ENCODE data around the gene PCYT1A.
"Not testable (repeated sequence)": the region's sequence is repeated elsewhere in the genome, so short reads cannot be mapped to it uniquely, and the experiment has no call there.

The PCYT1A gene

GRCh38 chr3:196284396-196284795, 3.1 kb downstream of the PCYT1A start:
- DNase-seq = no peak

GRCh38 chr3:196281962-196282361, 5.6 kb downstream of the PCYT1A start:
- no peak for DNase-seq

DNA sequence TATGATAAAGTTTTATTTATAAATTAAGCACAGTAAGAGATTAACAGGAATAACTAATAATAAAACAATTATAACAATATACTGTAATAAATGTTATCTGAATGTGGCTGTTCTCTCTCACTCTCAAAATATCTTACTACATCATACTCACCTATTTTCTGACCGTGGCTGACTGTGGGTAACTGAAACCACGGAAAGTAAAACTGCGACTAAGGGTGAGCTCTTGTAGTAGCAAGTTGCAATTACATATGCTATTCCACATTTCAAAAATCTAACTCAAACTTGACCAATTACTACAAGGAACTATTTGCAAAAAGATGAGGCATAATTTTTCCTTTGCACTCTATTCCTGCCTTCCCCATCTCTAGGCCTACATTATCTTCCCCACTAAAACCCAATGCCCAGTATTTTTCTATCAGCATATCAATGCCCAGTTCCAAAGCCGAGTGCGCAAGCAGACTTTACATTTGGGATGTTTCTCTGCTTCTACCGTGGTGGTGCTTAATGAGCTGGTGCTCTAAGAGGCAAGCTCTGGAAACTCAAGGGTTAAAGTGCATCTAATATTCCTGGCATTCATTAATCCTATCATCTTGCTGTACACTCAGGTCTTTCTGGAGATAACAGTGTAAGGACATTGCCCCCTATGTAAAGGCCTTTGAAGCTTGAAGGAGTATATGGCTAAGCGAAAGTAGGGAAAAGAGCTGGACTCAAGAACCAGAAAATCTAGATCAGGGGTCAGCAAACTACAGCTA, 6.7 kb downstream of the PCYT1A start:
- DNase-seq = no peak

GRCh38 chr3:196275126-196275525, 12.4 kb downstream of the PCYT1A start:
- no peak for DNase-seq

- DNase-seq = no peak
These were observed 12.9 kb downstream of the PCYT1A start for GRCh38 chr3:196274585-196274984.

DNA sequence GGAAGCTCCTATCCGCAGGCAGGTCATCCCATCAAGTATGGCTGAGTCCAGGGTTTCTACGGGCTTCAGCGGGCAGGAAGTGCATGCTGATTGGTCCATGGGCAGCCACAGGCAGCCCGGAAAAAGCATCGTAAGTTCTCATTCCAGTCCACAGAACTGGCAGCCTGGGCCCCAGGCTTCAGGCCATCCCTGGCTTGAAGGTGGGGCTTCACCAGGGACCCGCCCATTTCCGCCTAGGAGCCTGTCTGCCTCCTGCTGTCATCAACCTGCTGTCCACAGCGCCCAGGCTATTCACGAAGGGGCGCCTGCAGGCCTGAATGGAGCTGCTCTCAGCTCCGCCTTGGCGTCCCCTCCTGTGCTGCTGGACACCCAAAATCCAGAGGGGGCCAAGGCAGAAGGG, 13.9 kb downstream of the PCYT1A start:
- DNase-seq = no peak

DNA sequence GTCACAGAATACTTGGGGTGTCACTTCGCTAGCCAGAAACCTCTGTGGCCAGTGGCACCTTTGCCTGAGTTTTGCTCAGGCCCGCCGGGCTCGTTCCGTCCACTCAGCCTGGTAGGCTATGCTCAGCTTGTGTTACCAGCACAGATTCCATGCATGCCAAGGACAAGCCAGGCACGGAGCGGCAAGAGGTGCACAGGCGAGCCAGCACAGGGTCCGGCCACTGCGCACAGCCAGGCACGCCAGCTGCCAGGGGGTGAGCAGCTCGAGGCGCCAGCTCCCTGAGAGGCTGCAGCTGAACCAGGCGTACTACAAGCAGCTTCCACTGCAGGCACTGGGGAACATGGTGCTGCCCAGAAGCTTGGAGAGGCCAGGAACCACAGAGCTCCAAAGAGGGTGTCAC, 14.7 kb downstream of the PCYT1A start:
- DNase-seq = no peak

GRCh38 chr3:196270499-196270898, 17.0 kb downstream of the PCYT1A start:
- no peak for DNase-seq

DNA sequence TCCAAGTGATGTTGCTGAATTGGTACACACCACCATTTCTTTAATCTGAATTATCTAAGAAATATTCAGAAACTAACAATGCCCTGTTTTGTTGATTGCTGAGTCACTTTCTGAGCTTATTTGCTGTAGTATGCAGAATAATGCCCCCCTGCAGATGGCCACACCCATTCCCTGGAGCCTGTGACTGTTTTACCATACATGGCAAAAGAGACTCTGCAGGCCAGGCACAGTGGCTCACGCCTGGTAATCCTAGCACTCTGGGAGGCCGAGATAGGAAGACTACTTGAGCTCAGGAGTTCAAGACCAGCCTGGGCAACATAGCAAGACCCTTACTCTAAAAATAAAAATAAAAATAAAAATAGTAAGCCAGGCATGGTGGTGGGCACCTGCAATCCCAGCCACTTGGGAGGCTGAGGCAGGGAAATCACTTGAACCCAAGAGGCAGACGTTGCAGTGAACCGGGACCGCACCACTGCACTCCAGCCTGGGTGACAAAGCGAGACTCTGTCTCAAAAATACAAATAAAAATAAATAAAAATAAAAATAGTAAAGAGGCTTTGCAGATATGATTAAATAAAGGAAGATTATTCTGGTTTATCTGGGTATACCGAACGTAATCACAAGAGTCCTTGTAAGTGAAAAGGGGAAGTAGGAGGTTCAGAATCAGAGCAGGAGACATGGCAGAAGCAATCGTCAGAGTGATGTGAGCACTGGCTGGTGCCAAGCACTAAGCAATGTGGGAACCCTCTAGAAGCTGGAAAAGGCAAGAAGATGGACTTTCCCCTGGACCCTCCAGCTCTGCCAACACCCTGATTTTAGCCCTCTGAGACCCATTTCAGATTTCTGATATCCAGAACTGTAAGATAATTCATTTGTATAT, 19.0 kb downstream of the PCYT1A start:
- no peak for DNase-seq

DNA sequence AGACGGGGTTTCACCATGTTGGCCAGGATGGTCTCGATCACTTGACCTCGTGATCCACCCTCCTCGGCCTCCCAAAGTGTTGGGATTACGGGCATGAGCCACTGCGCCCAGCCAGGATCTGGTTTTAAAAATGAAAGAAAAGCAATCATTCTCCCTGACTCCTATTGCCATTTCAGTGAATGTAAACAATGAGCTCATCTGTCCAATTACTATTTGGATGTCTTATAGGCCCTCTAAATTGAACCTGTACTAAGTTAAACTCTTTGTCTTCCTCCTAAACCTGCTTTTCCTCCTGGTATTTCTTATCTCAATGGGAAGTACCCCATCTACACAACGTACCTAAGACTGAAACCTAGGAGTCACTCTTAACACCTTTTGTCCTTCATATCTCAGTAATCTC, 23.7 kb downstream of the PCYT1A start:
- DNase-seq = no peak

DNA sequence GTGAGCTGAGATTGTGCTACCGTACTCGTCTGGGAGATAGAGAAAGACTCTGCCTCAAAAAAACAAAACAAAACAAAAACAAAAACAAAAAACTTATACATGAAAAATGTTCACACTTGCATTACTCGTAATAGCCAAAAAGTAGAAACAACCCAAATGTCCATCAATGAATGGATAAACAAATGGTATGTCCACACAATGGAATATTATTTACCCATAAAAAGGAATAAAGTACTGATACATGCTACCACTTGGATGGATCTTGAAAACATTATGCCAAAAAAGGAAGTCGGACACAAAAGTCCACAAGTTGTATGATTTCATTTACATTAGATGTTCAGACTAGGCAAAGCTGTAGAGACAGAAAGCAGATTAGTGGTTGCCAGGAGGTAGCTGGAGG, 26.7 kb downstream of the PCYT1A start:
- no peak for DNase-seq

DNA sequence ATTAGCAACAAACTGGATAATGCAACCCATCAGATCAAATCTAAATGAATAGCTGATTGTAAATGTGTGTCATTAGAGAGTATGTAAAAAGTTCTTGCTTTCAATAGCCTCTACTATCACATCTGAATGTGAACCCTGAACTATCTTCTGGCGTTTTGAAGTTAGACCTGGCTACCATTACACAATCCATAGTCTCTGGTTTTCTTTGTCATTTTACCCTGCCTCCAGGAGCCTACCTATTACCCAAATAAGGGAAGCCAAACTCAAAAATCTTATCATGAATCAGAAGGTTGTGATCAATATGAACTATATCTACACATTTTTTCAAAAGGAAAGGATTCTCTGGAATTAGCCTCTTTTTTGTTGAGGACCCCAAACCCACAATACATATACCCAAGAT, 31.8 kb downstream of the PCYT1A start:
- DNase-seq = no peak

DNA sequence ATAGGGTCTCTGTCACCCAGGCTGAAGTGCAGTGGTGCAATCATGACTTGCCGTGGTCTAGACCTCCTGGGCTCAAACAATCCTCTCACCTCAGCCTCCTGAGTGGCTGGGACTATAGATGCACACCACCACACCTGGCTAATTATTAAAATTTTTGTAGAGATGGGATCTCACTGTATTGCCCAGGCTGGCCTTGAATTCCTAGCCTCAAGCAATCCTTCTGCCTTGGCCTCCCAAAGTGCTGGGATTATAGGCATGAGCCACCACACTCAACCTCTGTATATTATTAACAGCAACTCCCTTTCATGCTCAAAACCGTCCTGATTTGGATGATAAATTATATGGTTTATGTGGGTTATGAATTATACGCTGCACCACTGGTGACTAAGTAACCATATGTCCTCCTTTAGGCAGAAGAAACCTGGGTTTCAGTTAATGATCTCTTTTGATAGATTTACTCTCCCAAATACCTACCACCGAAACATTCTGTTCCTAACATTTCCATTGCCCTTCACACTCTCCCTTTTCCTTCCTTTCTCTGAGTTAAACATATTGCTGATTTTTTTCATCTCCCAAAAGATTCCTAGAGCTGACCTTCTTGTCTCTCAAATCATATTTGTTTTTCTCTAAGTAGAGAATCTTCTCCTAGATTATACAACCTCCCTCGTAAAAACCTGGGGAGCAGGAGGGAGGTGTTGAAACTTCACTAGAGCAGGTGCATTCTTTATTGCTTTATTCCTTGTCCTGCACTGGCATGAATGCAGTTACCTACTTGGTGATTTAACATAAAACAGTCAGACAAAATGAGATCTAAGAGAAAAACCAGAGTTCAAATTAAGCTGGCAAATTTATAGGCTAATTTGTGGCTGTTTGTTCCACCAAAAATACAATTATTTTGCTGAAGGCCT, 32.9 kb downstream of the PCYT1A start:
- no peak for DNase-seq

DNA sequence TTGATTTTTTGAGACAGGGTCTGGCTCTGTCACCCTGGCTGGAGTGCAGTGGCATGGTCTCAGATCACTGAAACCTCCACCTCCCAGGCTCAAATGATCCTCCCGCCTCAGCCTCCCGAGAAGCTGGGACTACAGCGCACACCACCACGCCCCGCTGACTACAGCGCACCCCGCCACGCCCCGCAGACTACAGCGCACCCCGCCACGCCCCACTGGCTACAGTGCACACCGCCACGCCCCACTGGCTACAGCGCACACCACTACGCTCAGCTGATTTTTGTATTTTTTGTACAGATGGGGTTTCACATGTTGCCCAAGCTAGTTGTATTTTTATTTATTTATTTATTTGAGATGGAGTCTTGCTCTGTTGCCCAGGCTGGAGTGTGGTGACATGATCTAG, 35.6 kb downstream of the PCYT1A start:
- no peak for DNase-seq

DNA sequence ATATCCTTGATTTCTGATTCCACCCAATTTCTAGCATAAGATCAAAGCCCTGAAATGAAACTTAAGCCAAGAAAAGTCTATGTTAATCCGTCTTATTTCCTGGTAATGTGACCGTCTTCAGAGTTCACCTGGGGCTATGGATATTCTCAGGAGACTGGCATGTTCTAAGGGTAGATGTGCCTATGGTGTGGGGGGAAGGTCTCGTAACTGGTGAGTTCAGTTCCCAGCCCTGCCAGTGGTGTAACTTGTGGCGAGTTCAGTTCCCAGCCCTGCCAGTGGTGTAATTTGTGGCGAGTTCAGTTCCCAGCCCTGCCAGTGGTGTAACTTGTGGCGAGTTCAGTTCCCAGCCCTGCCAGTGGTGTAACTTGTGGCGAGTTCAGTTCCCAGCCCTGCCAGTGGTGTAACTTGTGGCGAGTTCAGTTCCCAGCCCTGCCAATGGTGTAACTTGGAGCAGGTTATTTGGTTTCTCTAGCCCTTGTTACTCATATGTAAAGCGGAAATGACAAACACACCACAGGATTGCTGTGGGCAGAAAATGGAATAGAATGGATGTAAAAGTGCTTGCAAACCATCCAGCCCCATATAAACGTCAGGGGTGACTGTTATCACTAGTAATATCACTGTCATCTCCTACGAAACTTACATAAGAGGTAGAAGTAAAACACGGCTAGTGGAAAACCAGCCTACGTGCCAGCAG, 40.8 kb downstream of the PCYT1A start:
- DNase-seq = no peak

DNA sequence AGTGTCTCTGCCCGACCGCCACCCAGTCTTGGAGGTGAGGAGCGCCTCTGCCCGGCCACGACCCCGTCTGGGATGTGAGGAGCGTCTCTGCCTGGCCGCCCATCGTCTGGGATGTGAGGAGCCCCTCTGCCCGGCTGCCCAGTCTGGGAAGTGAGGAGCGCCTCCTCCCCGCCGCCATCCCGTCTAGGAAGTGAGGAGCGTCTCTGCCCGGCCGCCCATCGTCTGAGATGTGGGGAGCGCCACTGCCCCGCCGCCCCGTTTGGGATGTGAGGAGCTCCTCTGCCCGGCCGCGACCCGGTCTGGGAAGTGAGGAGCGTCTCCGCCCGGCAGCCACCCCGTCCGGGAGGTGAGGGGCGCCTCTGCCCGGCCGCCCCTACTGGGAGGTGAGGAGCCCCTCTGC, 43.4 kb downstream of the PCYT1A start:
- DNase-seq = not testable (repeated sequence)

- DNase-seq = no peak
These were observed 45.8 kb downstream of the PCYT1A start for GRCh38 chr3:196241704-196242103.

- DNase-seq = no peak
These were observed 47.1 kb downstream of the PCYT1A start for GRCh38 chr3:196240424-196240823.

DNA sequence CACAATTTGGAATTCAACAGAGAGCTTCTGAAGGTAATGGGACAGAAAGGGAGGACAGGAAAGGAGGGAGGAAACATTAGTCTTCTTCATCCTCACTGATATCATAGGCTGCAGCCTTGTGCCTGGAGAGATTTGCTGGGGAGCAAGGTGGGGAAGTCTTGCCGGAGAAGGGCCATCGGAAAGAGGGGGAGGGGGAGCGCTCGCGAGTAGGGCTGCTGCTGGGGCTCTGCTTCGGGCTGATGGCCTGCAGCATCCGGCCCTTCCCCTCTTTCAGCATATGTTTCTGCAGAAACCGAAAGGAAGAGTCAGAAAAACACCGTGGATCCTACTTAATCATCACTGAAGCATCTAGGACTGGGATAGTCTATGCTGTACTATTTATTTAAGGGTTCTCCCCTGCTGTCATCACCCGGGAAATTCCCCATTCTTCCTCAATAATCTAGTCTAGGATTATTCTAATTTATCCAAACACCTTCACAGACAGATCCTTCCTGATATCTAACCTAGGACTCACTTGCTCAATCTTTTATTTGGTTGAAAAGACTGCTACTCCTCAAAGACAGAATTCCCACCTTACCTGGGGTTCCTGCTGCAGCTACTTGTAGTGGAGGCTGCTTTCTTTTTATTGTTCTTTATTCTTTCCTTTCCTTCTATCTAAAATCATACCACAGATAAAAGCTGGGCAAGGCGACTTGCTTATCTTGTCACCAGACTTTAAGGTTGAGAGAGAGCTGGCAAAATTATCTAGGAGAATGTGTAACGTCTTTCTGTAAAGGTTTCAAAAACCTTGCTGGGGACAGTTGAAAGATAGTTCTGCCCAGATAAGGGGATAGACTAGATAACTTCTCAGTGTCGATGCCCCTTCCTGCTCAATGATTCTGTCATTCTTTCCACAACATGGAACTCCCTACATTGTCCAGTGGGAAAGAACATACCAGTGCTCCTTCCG, 48.6 kb downstream of the PCYT1A start:
- no peak for DNase-seq

DNA sequence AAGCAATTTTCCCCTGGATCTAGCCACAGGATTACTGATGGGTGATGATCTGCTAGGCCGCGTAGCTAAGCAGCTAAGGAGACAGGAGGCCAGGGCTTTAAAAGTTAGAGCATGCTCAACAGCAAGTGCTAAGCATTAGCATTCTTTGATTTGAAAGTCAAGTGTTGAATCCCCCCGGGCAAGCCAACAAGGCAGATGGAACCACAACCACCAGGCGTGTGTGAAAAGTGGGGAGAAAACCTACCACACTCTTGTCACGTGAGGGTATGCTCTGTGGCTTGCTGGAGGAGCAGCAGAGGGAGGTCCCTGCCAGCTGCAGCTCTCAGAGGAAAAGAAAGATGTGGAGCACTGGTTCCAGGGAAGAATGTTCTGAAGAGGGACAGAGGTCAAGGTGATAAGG, 50.3 kb downstream of the PCYT1A start:
- no peak for DNase-seq

- DNase-seq = no peak
These were observed 51.3 kb downstream of the PCYT1A start for GRCh38 chr3:196236223-196236622.
